ENCODE data around the gene METTL14.

The METTL14 gene

DNA sequence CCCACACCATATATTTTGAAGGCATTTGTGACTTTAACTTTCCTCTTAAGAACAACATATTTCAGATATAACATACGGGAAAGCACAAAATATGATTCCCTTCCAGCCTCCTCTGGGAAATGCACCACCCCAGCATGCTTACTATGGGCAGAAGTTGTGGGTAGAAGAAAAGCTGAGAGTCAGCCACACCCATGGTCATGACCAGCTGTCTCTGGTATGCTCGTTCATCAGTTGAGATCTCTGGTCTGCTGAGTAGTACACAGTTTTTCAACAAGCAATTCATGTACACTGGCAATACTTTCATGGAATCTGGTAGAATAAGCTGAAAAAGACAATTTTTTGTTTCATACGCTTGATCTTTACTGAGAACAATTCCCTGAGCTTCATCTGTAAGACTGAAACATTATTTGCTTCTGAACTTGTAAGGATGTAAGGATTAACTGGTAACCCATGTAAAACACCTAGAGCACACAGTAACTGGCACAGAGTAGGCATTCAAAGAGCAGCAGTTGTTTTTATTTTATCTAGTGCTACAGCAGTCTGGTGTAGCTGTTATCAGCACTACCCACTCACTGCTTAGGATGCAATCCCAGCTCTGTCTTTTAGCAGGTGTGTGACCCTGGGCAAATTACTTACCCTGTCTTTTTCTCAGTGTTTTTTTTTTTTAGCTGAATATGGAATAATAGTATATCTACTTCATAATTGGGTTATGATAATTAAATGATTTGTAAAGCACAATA lies 47.6 kb downstream of the METTL14 start:
- no peak for DNase-seq (ENCODE audit: low read depth in 1 of 2, low spot score in 1 of 2)

DNA sequence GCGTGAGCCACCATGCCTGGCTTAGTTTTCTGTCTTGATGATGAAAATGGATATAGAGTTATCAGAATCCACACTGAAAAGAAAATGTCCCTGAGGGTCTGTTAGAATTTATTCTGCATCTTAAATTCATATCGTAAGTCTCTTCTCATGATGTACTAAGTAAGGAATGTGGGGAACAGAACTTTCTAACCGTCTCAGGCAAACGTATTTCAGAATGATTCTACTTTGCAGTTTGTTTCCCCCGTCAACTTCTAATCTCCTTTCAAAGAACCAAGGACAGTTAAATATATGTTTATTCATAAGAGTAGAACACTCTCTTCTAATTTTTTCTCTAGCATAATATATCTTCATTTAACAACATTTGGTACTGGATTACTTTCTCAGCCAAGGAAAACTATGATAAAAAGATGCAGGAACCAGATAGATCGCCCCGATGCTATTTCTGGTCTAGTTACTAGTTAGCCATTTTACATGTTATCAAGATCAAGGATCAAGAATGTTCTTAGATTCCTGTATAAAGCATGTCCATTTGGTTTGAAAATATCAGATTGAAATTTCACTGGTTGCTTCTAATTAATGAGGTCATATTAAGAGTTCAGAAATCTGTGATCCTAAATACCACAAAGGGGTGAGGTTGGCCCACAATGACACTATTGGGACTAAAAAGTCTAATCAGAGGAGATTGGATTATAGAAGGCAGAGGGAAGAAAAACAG lies 49.5 kb downstream of the METTL14 start:
- no peak for DNase-seq (ENCODE audit: low read depth in 1 of 2, low spot score in 1 of 2)

DNA sequence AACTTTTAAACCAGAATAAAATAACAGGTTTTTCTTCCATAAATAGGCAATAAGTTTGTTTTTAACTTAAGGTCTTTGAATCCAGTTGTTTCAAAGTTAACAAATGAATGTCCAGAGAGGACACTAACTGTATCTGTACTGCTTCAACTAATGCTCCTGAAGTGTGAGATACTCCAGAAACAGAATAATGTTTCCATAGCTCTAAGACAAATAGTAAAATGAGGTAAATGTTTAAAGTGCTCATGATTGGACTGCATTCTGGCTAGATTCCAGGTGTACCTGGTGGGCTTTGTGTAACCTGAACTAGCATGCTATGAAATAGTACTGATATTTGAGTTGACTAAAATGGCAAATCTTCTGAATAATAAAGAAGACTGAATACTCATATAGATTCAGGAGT lies 51.7 kb downstream of the METTL14 start:
- DNase-seq (ENCODE audit: low read depth in 1 of 2, low spot score in 1 of 2), result no peak

DNA sequence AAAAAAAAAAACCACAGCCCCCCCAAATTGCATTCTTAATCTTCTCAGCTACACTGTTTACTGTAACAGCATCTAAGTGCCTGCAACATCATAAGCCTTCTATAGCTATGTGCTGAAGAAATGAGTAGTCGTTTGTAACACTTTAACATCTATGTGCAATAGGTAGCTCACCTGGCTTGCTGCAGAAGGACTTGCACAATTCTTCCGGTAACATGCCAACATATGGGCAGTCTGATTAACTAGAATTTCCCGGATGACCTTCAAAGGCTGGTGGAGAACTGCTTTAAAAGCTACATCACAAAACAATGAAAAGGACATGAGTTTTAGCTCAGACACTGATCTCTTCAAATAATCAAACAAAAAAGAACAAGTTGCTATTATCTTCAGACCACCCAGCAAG lies 52.9 kb downstream of the METTL14 start:
- DNase-seq (ENCODE audit: low read depth in 1 of 2, low spot score in 1 of 2), result no peak

DNA sequence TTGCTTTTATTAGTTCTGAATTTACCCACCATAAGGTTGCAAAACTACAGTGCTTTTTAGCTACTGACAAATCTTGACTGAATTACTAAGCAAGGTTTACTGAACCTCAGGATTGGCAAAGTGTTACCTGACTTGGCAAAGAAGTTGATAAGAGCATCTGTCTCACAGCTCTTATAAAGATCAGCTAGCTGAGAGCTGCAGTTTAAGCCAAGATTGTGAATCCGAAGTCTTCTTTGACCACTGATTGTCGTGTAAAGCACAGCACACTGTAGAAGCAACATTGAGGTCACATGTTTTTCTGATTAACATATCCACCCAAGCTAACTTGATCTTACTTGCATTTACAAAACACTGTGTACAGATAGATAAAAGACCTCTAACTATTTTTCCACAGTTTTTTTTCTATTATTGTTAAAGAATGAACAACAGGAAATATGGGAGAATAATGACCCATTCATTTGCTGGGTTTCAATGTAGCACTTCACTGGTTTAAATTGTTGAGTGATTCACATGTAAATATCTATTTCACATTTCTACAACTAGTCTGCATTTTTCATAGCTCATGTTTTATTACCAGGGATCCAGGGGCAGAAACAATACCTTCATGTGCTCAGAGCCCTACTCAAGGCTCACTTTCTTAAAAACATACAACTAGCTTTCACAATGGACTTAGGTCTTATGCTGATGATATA lies 54.0 kb downstream of the METTL14 start:
- no peak for DNase-seq (ENCODE audit: low read depth in 1 of 2, low spot score in 1 of 2)

DNA sequence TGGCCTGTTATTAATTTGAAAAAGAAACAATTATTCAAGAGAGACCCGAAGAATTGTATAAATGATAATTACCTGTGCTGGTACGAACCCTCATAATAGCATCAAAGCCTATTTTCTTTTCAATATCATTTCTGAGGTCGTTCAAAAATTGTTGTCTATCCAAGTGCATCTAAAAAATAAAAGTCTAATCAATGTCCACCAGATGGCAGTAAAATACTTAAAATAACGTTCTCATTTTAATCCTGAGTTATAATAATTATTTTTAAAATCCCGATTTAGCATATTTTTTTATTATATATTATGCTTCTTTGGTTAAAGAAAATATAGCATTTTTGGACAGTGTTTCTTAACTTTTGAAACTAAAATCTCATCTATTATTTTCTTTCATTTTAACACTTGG lies 55.7 kb downstream of the METTL14 start:
- DNase-seq (ENCODE audit: low read depth in 1 of 2, low spot score in 1 of 2), result no peak

DNA sequence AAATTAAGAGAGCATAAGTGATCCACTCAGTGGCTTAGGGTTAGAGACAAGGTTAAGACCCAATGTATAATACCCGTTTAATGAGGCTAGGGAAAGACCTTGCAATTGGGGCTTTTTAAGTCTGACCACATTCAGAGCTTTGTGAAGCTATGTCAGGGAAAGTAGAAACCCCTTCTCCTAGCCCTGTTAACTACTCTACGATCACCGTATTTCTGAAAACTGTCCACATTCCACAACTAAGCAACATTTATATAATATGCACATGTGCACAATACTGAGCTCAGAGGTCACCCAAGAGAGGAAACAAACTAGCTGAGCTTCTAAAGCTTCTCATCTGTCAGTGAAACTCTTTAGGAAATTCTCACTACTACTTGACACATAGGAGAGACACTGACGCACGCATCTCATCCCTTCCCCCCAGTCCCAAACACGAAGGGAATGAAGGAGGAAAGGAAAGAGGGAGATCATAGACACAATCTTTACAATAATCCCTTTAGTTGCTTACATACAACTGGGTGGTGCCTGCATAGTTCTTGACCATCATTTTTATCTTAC lies 56.2 kb downstream of the METTL14 start:
- no peak for DNase-seq (ENCODE audit: low read depth in 1 of 2, low spot score in 1 of 2)

DNA sequence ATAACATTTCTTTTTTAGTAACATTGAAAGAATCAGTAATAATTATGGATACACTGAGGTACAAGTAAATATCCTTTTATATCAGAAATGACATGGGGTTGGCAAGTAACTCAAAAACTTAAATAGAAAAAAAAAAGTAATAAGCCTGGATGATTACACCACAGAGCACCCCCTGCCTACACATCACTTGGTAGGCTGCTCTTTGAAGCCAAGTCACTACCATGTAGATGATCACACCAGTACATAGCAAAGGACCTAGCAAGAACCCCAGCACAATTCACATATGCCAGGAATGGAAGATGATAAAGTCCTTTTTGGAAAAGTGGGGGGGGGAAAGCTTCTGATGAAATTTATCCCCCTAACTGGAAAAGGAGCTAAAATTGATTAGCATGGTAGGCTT lies 56.9 kb downstream of the METTL14 start:
- no peak for DNase-seq (ENCODE audit: low read depth in 1 of 2, low spot score in 1 of 2)

DNA sequence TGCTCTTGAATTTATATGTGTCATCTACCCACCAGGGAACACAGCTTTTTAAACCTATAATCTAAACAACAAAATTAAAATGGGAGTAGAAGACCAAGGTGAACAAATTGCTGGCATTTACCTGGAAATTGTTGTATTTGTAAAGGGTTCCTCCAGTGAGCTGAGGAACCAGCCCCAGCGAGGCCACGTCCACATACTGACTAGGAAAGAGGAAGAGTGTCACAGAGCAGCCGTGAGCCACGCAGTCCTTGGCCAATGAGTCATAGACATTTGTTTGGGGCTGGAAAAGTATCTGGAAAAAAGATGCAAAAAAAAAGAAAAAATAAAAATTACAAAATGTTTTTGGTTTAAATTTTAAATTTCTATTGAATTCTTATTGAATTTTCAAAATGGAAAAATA lies 58.7 kb downstream of the METTL14 start:
- no peak for DNase-seq (ENCODE audit: low read depth in 1 of 2, low spot score in 1 of 2)

DNA sequence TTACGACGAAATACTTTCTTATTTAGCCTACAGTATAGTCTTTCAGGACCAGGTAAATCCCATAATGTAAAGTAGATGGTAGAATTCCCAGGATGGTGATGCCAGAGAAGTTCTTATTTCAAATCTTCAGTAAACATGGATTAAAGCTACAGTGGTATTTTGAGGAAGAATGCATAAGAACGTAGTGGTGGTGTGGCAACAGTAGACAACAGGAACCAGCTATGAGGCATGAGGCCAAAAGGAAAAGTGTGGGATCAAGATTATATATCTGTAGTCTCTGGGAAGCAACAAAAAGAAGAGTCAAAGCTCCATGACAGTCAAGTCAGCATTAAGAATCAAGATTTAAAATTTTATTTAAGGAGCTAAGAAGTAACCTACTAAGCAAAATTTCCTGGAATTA lies 60.2 kb downstream of the METTL14 start:
- no peak for DNase-seq (ENCODE audit: low read depth in 1 of 2, low spot score in 1 of 2)

DNA sequence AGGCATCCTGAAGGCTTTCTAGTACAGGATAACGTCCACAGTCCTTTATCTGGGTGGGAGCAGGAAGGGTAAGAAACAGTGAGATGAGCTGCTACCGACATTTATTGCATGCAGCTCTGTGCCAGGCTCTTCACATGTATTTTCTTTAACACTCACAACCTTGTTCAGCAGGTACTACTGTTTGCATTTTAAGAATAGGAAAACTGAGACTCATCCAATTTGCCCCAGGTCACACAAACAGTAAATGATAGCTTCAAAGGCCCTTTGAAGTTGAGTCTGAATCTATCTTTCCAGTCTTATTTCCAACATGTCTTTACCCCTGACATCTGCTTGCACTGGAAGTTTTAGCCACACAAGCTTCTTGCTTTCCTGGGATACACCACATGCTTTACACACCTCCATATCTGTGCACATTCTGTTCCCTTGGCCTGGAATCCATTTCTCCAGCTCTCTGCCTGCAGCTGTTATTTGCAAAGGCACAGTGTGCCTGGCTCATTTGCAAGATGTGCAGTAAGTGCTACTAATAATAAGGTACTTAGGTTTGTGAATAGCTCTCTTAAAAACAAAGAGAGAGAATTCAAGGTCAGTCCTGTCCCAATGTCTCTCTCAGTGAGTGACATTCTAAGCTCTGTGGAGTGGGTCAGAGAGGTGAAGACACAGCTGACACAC lies 61.2 kb downstream of the METTL14 start:
- DNase-seq (ENCODE audit: low read depth in 1 of 2, low spot score in 1 of 2), result no peak

DNA sequence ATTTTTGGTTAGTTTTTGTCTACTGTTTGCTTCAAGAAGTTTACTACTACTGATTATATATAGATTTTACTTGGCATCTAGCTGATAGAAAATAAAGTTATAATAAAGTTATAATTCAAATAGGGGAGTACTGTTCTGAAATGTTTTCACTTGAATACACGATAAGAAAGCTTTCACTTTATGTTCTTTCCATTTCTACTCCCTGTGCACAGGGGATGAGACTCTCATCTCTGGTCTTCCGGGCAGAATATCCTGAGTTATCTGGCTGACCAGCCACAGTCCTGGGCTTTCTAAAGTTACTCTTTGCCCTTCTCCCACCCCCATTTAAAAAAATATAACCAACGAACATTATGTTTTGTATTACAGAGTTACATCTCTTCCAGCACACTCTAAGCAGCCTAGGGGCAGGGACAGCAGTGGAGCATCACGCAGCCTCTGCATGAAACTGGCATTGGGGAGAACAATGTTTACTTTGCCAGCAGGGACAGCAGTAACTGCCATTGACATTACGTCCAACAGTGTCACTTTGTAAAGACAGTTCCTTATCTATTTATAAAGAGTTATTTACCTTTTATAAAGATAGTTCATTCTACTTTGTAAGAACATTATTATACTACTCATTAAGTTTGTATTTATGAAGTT lies 64.3 kb downstream of the METTL14 start:
- no peak for DNase-seq (ENCODE audit: low read depth in 1 of 2, low spot score in 1 of 2)

DNA sequence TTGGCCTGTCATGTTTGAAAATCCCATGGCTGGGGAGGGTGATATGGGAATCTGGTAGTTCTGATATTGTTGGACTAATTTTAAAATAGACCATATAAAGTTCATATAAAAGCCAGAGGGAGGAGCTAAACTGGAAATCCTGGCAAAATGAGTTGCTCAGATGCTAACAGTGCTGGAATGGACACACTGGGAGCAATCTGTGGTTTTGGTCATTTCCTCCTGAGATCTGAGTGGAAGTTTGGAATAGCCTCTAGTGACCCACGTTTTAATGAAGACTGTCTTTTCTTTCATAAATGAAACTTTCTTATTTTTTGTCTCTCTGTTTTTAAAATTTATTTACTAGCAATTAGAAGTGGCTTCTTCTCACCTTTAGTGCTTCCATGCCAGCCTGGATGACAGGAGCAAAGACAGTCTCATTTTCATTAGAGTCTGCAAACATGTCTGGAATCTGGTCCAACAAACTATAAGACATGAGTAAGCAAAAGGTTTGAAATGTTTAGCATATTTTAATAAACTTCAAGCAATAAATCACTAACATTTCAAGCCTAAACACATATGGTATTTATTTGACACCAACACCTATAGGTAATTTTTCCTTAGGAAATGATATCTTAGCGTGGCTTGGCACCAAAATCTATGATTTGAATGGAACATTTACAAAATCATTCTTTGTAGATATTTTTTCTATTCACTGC lies 66.6 kb downstream of the METTL14 start:
- no peak for DNase-seq (ENCODE audit: low read depth in 1 of 2, low spot score in 1 of 2)

DNA sequence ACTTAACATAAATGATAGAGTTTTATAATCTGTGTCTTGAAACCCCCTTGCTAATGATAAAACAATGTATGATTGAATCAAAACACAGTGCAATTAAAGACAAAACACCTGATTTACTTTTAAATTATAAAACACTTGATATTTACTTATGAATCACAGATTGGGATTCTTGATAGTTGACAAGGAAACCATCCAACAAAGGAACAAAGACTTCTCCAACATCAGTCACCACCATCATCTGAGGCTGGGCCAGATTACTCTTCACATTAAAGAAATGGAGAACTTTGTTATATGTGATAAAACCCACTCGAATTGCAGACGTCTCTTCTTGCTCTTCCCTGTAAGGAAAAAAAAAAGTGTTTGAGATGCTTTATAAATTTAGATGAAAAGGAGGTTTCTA lies 67.4 kb downstream of the METTL14 start:
- DNase-seq (ENCODE audit: low read depth in 1 of 2, low spot score in 1 of 2), result no peak

DNA sequence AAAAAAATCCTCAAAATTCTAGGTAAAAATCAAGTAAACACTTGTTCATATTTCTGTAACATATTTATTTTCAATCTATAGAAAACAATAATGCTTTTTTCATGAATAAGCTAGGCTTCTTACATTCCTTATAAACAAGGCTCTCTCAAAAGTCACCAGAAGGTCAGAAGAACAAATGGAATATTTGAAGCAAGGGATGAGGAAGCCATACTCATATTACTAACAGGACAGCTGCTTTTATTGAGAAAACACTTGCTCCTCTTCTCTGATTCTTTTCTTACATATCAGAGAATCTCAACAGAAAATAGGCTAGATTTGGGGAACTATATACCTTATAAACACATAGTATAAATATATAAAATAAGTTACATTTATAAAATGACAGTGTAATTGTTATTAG lies 67.9 kb downstream of the METTL14 start:
- DNase-seq (ENCODE audit: low read depth in 1 of 2, low spot score in 1 of 2), result no peak

DNA sequence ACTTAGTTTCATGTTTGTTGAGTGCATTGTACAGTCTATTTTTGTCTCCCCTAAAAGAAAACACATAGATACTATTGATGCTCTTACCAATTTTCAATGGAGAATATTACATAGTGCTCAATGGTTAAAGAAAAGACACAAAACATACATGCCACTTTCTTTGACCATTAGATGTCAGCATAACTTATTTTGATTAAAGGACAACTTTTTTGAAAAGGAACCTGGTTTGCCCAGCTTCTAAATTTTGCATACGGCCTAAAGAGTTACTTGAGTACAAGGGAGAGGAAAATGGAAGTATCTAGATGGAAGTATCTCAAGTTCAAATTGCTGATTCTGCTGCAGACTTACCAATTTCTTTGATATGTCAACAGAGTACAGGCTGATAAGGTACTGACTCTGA lies 68.5 kb downstream of the METTL14 start:
- no peak for DNase-seq (ENCODE audit: low read depth in 1 of 2, low spot score in 1 of 2)

DNA sequence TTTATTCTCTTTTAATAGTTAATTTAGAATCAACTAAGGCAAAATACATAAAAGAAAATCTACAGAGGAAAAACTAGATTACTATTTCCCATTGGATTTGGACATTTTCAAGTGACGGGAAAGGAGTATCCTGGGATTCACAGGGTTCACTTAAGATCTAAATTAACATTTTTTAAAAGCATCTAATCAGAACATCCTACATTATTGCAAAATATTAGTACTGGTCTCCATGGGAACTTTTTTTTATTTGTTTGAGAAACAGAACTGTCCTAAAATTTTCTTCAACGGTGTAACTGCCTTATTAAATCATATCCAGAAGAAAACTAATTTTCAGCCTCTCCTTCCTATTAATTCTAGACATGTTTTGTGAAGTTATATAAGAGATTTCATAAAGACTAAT lies 69.7 kb downstream of the METTL14 start:
- DNase-seq (ENCODE audit: low read depth in 1 of 2, low spot score in 1 of 2), result no peak

DNA sequence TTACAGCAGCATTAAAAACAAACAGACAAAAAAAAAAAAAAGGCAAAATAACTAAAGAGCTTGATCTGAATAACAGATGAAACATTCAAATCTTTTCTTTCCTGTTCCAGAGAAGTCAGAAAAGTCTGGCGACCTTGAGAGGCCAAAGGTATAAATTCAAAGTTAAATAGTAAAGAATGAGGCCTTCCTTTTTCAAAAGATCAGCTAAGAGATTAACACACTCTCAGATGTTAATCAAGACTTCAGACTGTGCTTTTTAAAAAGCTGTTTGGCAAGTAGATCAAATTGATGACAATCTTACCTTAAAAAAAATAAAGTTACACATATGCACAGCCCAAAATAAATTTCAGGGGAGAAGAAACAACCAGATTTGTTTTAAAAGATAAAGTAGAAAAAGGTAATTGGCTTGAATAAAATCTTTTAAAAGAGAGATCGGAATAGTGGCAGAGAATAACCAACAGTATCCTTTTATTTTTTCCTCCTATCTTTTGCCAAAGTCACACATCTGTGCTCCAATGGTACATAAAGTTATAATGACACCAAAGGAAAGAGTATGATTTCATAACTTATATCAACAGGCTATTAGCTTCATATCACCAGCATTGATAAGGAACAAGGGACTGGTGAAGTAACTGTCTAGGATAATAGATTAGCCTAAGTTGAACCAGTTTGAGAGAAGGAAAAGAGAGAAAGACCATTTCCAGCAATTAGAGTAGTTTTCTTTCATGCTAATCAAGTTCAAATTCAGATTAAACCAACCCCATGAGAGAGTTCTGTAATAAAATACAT lies 70.4 kb downstream of the METTL14 start:
- no peak for DNase-seq (ENCODE audit: low read depth in 1 of 2, low spot score in 1 of 2)

DNA sequence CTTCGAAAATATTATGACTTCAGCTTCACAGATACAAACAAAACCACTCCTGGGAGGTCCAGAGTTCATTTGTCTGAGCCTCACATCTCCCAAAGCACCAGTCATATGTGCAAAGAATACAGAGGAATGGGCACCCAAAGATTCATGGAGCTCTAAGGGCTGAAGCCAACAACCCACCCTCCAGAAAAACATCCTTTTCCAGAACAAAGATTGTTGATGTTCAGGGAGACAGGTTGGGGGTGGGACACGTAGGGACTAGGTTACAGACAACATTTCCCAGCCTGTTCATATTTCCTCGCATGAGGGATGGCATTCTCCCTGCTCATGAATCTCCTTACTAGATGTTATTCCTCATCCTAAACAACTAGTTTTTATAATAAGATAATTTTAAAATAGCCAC lies 71.2 kb downstream of the METTL14 start:
- DNase-seq (ENCODE audit: low read depth in 1 of 2, low spot score in 1 of 2), result no peak

DNA sequence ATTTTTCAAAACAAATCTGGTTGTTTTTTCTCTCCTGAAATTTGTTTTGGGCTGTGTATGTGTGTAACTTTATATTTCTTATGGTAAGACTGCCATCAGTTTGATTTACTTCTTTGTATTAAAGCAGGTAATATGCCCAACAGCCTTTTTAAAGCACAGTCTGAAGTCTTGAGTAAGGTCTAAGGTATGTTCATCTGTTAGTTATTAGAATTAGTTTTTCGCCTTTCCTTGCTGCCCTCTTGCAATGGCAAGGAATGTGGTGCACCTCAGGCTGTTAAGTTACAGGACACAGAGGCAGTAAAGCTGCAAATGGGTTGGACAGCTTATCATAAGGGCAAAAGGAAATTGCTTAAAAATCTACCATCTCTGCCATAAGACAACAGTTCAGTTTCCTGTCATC lies 71.8 kb downstream of the METTL14 start:
- DNase-seq (ENCODE audit: low read depth in 1 of 2, low spot score in 1 of 2), result no peak
